Keratinocyte (primary cell): ENCODE data around the gene AFDN. TPM values are rescaled to one million over a fixed set of nuclear protein-coding genes. Genes with fewer than 3 reads are reported as not detected.

Experiments used
- DNase-seq: peaks from one replicate; pipeline ENCODE4 v3.0.0-alpha.2; 2011; ENCODE audit warnings: low read depth, missing footprints, low spot score
- FAIRE-seq: peaks from 2 replicates; lab custom pipeline; 2011; peaks lifted over from hg19 to GRCh38; lab: Jason Lieb, UNC
- H2AFZ ChIP-seq: 2 replicates; pipeline ENCODE4 v1.6.0; 2012; ENCODE audit warnings: low read length, control low read depth, inconsistent platforms; ENCODE audit not compliant: control insufficient read depth
- H3K27ac ChIP-seq: 2 replicates; pipeline ENCODE4 v1.5.1; 2011; ENCODE audit warnings: low read length; ENCODE audit not compliant: control insufficient read depth, insufficient read depth
- H3K27me3 ChIP-seq: 3 replicates; pipeline ENCODE4 v1.6.0; 2011; ENCODE audit warnings: low read length; ENCODE audit not compliant: control insufficient read depth, insufficient read depth; ENCODE audit errors: extremely low read depth
- H3K36me3 ChIP-seq, 2 experiments: 2 replicates in 1 of 2; 3 replicates in 1 of 2; pipeline ENCODE4 v1.5.1; 2011; ENCODE audit warnings: low read length in 2 of 2, mild to moderate bottlenecking in 1 of 2; ENCODE audit not compliant: control insufficient read depth in 2 of 2, insufficient read depth in 2 of 2; ENCODE audit errors: extremely low read depth in 1 of 2
- H3K4me1 ChIP-seq: 3 replicates; pipeline ENCODE4 v1.5.1; 2011; ENCODE audit warnings: low read length; ENCODE audit not compliant: control insufficient read depth, insufficient read depth; ENCODE audit errors: extremely low read depth
- H3K4me2 ChIP-seq: 3 replicates; pipeline ENCODE4 v1.6.0; 2011; ENCODE audit warnings: low read depth, low read length; ENCODE audit not compliant: control insufficient read depth, insufficient read depth; ENCODE audit errors: extremely low read depth
- H3K4me3 ChIP-seq, 3 experiments: fragments of 200-600 bp in 1 of 3; sonication (generic) in 1 of 3; 2 replicates in 2 of 3; 3 replicates in 1 of 3; pipeline ENCODE4 v1.5.1; 2011 to 2016; ENCODE audit warnings: low read length in 3 of 3, mild to moderate bottlenecking in 3 of 3, control low read depth in 2 of 3, inconsistent platforms in 1 of 3, low read depth in 1 of 3, mixed read lengths in 1 of 3, mixed run types in 1 of 3, moderate library complexity in 1 of 3; ENCODE audit not compliant: control insufficient read depth in 2 of 3, insufficient read depth in 2 of 3; ENCODE audit errors: extremely low read depth in 1 of 3
- H3K79me2 ChIP-seq: 2 replicates; pipeline ENCODE4 v1.6.0; 2012; ENCODE audit warnings: low read length; ENCODE audit not compliant: control insufficient read depth, insufficient read depth
- H3K9ac ChIP-seq: 3 replicates; pipeline ENCODE4 v1.6.0; 2011; ENCODE audit warnings: low read length; ENCODE audit not compliant: control insufficient read depth, insufficient read depth; ENCODE audit errors: extremely low read depth
- H3K9me1 ChIP-seq: 3 replicates; pipeline ENCODE4 v1.6.0; 2011; ENCODE audit warnings: low read length; ENCODE audit not compliant: control insufficient read depth, insufficient read depth; ENCODE audit errors: extremely low read depth
- H3K9me3 ChIP-seq: 2 replicates; pipeline ENCODE4 v1.5.1; 2012; ENCODE audit warnings: low read depth, low read length; ENCODE audit not compliant: control insufficient read depth
- H4K20me1 ChIP-seq: 3 replicates; pipeline ENCODE4 v1.6.0; 2011; ENCODE audit warnings: low read length; ENCODE audit not compliant: control insufficient read depth, insufficient read depth; ENCODE audit errors: extremely low read depth
- CTCF ChIP-seq, 3 experiments: IDR thresholded peaks in 1 of 3; conservative IDR thresholded peaks in 1 of 3; optimal IDR thresholded peaks in 1 of 3; 2 replicates in 2 of 3; 3 replicates in 1 of 3; pipeline versions ENCODE3 to v1.5.1; 2011; ENCODE audit warnings: low read length in 3 of 3, mild to moderate bottlenecking in 3 of 3, moderate library complexity in 2 of 3, control low read depth in 1 of 3, inconsistent platforms in 1 of 3; ENCODE audit not compliant: insufficient read depth in 2 of 3; ENCODE audit errors: extremely low read depth in 1 of 3
- EZH2 ChIP-seq: IDR thresholded peaks from one replicate; pipeline ENCODE4 v1.6.1; 2012; ENCODE audit warnings: inconsistent platforms, mild to moderate bottlenecking, low read length, moderate library complexity
- dilution Hi-C: fragments of 300-500 bp; cut with MboI; formaldehyde crosslinking; loops from one replicate; pipeline ENCODE4 v1.7.0; 2020; ENCODE audit warnings: low sequenced_read_pairs; ENCODE audit not compliant: extremely low pct_ligation_motif_present
- polyA plus RNA-seq, 5 experiments: library from polyadenylated mRNA; depleted of rRNA in 3 of 5; stranded (reverse) in 3 of 5; stranded (forward) in 1 of 5; unstranded in 1 of 5; fragments of >200 nt; gene quantifications; 1 replicate in 1 of 5; 2 replicates in 3 of 5; 3 replicates in 1 of 5; pipeline versions ENCODE4 v1.2.1 to v1.2.3, GENCODE V29; 2011 to 2012; ENCODE audit warnings: missing spikeins in 2 of 5, low read depth in 1 of 5, low replicate concordance in 1 of 5

Gene AFDN
- polyA plus RNA-seq, 1 donor (not counting 4 experiments of a cell fraction or from before 2014, with no cell fraction given): 46.5 TPM

- TF ChIP-seq EZH2 (no peak), CTCF (optimal IDR thresholded peaks at IDR 0.05 in 1 of 3, IDR thresholded peaks at IDR 0.05 in 1 of 3, conservative IDR thresholded peaks at IDR 0.05 in 1 of 3; ENCODE audit: extremely low read depth in 1 of 3, insufficient read depth in 2 of 3, low read length in 3 of 3) (no peak)
- H2AFZ ChIP-seq: no peak overlapping the region
- no peak overlapping the region for H3K9ac ChIP-seq
- H3K9me1 ChIP-seq: no peaks in the 10 kb centered on the region
- H3K9me3 ChIP-seq: no peaks in the 10 kb centered on the region
- H3K36me3 ChIP-seq: peaks cover 19 to 28% of the 10 kb centered on the region in 2 experiments
- H3K79me2 ChIP-seq: no peaks in the 10 kb centered on the region
- no peaks in the 10 kb centered on the region for H3K4me1 ChIP-seq
- no peak overlapping the region for H3K4me2 ChIP-seq
- H3K27me3 ChIP-seq: no peaks in the 10 kb centered on the region
- H4K20me1 ChIP-seq: no peaks in the 10 kb centered on the region
- DNase-seq (no peak), FAIRE-seq (no peak)
- no peak overlapping the region for H3K4me3 ChIP-seq
- no peak overlapping the region for H3K27ac ChIP-seq
- dilution Hi-C loops: no loop called here
Measured at GRCh38 chr6:167913699-167914098, 87.0 kb downstream of the AFDN start.

- dilution Hi-C loops: no loop called here
- H2AFZ ChIP-seq: no peak overlapping the region
- no peaks in the 10 kb centered on the region for H3K79me2 ChIP-seq
- peaks cover 29 to 40% of the 10 kb centered on the region in 2 experiments for H3K36me3 ChIP-seq
- H3K27ac ChIP-seq: no peak overlapping the region
- H4K20me1 ChIP-seq: no peaks in the 10 kb centered on the region
- FAIRE-seq: no peak
- no peaks in the 10 kb centered on the region for H3K9me1 ChIP-seq
- no peak for DNase-seq
- H3K9ac ChIP-seq: no peak overlapping the region
- TF ChIP-seq CTCF (optimal IDR thresholded peaks at IDR 0.05 in 1 of 3, IDR thresholded peaks at IDR 0.05 in 1 of 3, conservative IDR thresholded peaks at IDR 0.05 in 1 of 3; ENCODE audit: extremely low read depth in 1 of 3, insufficient read depth in 2 of 3, low read length in 3 of 3) (no peak), EZH2 (no peak)
- H3K4me3 ChIP-seq: no peak overlapping the region
- no peak overlapping the region for H3K4me2 ChIP-seq
- H3K9me3 ChIP-seq: no peaks in the 10 kb centered on the region
- no peaks in the 10 kb centered on the region for H3K27me3 ChIP-seq
- H3K4me1 ChIP-seq: no peaks in the 10 kb centered on the region
Measured at GRCh38 chr6:167915139-167915538, 88.4 kb downstream of the AFDN start.
